HL-60 (cell line): ENCODE results near the gene CD36.
A peak's percentile ranks its signal among the peaks of the same experiment; 100 is the strongest.

Source experiments
- CTCF ChIP-seq: IDR thresholded peaks from one replicate; pipeline ENCODE4 v1.5.1; 2011; ENCODE audit warnings: low read length, control low read depth, inconsistent platforms; ENCODE audit not compliant: insufficient read depth
- GABPA ChIP-seq: IDR thresholded peaks from 2 replicates; pipeline ENCODE4 v1.6.1; 2012; ENCODE audit warnings: low read depth
- POLR2AphosphoS5 ChIP-seq: IDR thresholded peaks from 2 replicates; pipeline ENCODE4 v1.6.1; 2012; ENCODE audit warnings: low read depth
- REST ChIP-seq: IDR thresholded peaks from 2 replicates; pipeline ENCODE4 v1.6.1; 2012; ENCODE audit warnings: low read depth; ENCODE audit not compliant: insufficient replicate concordance
- SPI1 ChIP-seq: IDR thresholded peaks from 2 replicates; pipeline ENCODE4 v1.6.1; 2012; ENCODE audit warnings: low read depth, mild to moderate bottlenecking, borderline replicate concordance

GRCh38 chr7:80671744-80672143 lies 33.3 kb downstream of the CD36 start:
- TF ChIP-seq CTCF (no peak), SPI1 (peak; percentile 88), GABPA (no peak), POLR2AphosphoS5 (no peak), REST (no peak)
